ENCODE measurements around the gene LPAR1.

LPAR1 gene

GRCh38 chr9:110950041-110950645, 88.1 kb downstream of the LPAR1 start:
- DNase-seq, result no peak

DNA sequence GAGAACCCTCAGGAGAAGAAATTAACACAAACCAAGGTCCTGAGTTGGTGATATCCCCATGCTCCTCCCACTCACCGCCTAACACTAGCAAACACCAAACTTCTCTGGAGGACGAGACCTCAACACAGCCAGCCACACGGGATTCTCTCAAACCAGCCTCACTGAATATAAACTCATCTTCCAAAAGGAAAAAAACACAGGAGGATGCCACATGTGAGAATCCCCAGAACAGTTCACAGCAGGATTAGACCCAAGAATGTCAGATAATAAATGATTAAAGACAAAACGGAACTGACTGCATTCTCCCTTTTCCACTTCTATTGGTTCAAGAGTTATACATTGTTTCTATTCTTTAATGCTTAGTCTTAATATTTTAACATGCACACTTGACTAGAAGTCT, 89.2 kb downstream of the LPAR1 start:
- no peak for DNase-seq

GRCh38 chr9:110947491-110948044, 90.7 kb downstream of the LPAR1 start:
- DNase-seq, result no peak

DNA sequence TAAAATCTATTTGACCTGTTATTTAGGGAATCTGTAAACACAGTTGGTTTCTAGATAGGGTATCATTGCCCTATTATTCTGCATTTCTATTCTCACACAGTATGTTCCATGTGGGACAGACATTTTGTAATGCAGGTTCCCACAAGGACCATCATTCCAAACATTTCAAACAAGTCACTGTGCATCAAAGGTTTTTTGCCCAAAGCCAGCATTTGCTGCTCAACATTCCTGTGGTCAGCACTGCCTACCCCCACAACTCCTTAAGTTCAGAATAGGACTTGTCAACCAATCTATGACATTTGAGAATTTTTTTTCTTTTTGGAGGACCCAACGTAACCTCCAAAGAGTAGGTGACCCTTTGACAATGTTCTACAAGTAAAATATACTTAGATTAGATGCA, 95.7 kb downstream of the LPAR1 start:
- DNase-seq, result no peak

DNA sequence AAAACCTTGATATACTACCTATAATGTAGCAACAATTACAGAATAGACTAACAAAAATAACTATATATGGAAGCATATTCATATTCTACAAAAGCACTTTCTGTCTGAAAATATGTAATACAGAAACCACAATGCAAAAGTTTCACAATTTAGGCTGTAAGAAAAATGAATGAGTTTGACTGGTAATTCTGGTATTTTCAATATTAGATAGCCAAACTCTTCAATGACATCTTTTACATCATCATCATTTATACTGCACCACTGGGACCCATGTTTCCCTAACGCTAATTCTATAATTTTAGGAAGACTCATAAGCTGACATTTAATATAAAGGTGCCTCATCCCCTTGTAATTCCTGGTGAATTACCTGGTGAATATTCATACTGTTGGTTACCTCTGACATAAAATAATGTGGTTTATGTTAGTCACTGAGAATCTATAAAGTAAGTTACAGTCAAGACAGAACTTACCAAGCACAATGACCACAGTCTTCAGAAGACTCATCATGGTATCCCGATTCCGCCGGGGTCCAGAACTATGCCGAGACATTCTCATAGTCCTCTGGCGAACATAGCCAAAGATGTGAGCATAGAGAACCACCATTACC, 97.2 kb downstream of the LPAR1 start:
- DNase-seq, result no peak

- no peak for DNase-seq
These were observed 98.7 kb downstream of the LPAR1 start for GRCh38 chr9:110939573-110939972.

DNA sequence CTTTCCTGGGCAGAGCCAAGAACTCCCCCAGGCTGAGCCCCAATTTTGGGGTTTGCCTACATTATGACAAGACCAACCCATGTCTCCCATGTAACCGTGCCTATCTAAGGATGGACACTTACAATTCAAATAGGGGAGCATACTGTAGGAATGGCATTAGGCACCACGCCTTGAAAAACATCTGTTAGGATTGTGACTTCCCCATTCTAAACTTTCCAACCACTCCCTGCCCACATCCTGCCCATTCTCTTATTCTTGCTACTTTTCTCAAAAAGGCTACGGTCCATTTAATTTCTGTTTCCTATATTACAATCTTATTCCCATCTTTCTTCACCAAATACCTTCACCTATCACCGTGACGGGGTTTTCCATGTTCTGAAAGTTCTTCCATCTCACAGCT, 99.2 kb downstream of the LPAR1 start:
- DNase-seq, result no peak

DNA sequence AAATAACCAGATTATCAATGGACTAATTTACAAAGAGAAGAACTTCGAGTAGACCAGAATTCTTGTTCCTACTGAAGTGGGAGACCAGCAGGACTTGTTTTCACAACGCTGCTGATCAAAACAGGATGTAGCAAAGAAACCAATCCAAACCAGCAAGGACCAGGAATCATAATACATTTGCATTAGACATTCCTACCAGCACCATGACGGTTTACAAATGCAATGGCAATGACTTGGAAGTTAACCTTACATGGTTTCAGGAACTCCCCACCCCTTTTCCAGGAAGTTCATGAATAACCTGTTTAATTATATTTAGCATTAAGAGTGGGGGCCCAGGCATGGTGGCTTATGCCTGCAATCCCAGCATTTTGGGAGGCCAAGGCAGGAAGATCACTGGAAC, 100.0 kb downstream of the LPAR1 start:
- no peak for DNase-seq

DNA sequence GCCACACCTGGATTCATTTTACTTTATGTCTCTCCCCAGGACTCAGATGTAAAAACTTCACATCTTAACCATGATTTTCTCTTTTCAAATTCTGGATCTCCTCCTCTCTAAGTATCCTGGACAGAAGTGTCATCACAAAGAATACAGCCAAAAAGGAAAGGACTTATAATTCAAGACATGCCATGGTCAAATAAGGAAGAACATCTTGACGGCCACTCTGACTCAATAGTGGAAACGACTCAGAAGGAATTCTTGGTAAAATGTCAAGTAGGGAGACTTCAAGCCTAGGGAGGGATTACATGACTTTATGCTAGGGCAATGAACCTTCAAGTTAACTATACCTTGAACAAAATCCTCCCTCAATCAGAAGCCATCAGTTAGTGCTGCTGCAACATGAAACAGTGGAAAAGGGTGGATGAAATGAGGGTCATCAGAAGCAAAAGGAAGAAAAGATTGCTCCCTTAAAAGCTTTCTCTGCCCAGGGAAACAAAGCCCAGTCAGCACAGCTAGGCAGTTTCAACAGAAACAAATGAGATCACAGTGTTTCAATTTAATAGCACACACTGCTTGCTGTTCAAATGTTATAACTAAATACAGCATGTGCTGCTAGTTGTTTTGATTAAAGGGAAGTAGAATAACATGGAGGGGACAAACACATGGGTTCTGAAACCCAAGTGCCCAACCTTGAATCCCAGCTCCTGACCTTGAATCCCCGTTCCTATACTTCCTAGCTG, 101.4 kb downstream of the LPAR1 start:
- no peak for DNase-seq

DNA sequence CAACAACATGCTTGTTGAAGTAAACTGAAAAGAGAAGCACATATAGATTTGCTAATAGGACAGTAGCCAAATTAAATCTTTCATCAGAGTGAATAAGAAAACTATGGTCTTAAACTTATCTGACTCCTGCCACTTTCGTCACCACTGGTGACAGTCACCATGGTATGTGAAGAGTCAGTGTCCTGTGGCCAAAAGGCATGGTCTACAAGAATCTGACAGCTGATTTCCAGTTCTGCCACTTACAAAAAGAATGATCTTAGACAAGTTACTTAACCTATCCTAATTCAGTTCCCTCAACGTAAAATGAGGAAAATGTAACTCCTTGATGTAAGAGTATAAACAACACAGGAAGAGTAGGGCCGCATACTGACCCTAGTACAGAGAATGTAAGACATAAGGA, 102.0 kb downstream of the LPAR1 start:
- DNase-seq, result no peak

DNA sequence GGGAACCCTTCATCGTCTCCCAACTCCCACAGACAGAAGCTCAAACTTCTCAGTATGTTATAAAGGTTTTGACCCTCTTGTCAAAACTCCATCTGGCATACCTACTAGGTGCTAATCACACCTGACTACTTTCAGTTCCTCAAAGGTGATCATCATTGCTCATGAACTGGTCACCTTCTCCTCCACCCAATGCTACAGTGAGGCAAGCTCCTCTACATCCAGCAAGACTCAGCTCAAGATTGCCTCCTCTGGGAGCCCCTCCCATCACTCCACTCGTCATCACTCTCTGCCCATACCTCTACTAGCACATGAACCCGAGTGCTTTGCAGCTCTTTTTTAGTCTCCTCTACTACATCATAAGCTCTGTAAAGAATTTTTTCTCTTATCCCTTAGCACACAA, 102.4 kb downstream of the LPAR1 start:
- no peak for DNase-seq

DNA sequence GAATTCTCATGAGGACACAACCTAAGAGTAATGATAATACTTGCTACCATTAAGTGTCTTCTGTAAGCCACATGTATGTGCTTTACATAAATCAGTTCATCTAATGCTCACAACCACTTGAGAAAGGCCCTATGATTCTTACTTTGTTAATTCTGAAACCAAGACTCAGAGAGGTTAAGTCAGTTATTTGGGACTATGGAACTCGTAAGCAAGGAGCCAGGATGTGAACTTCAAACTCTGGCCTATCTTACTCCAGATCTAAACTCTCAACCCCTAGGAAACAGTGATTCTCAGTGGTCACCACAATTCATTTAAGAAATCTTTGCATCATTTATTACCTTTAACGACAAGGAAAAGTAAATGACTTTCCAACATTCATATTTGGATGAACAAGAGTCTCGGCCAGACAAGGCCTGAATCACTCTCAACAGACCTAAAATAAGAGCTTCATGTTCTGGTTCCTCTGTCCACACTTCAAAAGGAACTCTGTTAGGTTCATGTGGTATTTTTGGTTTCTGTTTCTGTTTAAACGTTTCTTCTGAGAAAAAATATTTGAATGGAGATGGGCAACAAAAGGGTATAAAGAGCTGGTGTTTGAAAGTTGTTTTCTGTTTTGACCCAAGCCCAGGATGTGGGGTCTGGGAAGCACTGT, 104.8 kb downstream of the LPAR1 start:
- no peak for DNase-seq

GRCh38 chr9:110932863-110933262, 105.4 kb downstream of the LPAR1 start:
- DNase-seq, result no peak

- no peak for DNase-seq
These were observed 109.7 kb downstream of the LPAR1 start for GRCh38 chr9:110928599-110928998.

- DNase-seq, result no peak
These were observed 111.3 kb downstream of the LPAR1 start for GRCh38 chr9:110926828-110927487.

DNA sequence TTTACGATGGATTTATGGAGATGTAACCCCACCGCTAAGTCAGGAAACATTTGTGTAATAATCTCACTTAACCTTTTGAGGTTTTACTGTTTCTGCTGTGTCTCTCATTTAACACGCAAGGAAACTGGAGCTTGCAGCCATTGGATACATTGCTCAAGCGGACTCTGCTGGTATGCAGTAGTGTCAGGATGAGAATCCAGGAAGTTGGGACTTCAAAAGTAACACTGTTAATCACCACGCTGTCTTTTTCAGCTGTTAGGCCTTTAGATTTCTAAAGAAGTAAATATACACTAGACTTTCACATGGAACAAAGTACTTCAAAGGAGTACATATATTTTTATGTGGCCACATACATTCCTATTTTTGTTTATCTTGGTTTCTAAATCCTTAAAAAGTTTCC, 114.7 kb downstream of the LPAR1 start:
- DNase-seq, result no peak

GRCh38 chr9:110922145-110922544, 116.1 kb downstream of the LPAR1 start:
- DNase-seq, result no peak

DNA sequence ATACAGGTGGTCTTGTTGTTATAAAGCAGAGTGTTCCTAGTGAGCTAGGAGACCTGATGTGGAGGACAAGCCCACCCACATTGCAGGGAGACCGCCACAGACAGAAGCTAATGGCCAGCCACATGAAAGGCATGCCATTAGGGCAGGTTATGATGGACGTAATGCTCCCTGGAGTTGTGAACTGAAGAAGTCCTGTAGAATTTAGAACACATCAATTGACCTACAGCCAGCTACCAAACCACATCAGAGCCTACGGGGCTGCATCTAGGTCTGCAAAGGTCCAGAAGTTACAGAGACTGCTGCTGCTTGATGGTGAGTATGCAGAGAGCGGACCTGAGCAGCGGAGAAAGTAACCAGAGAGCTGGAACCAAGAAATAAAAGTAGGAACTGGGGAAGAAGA, 116.6 kb downstream of the LPAR1 start:
- DNase-seq, result no peak

- no peak for DNase-seq
These were observed 118.7 kb downstream of the LPAR1 start for GRCh38 chr9:110919609-110920008.

DNA sequence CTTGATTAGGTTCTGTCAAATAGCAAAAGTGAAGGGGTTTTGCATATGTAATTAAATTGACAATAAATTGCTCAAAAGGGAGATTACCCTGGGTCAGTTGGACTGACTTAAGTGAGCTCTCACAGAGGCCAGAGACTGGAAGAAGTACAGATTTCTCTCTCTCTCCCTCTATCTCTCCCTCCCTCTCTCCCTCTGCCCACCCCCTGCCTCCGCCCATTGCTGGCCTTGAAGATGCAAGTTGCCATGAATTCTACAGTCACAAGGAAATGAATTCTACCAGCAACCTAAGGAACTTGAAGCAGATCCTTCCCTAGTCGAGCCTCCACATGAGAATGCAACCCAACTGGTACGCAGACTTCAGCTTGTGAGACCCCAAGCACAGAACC, 119.2 kb downstream of the LPAR1 start:
- DNase-seq, result no peak

DNA sequence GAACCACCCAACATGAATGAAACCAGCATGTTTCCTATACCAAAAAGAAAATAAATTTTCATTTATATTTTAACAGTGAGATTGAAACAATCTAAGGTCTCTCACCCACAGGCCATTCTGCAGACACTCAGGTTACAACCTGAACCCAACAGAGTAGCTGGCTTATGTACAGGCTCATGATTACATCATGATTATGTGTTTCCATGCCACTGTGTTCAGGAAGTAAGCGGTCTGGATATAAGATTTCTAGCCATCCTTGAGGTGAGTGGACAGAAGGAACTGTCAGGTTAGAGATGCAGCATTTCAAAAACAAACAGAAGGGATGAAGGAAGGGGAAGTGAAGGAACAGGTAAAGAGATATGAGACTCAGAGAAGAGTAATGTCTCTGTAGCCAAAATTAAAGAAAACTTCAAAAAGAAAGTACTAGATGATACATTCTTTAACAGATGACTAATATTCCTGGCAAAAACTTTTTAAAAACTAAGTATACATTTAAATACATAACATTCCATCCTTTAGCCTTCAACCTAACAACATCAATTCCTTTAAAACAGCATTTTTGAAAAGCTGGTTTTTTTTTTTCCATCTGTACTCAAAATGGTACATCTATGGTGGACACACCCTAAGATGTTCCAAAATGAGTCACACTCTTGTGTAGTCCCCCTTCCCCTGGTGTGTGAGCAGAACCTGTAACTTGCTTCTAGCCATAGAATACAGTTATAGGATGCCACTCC, 119.8 kb downstream of the LPAR1 start:
- no peak for DNase-seq

- no peak for DNase-seq
These were observed 121.9 kb downstream of the LPAR1 start for GRCh38 chr9:110916403-110916802.
